22Rv1 (cell line): ENCODE results near the gene SQSTM1.

ENCODE experiments used
- CTCF ChIP-seq: fragments of 450-650 bp; IDR thresholded peaks from 2 replicates; pipeline ENCODE4 v1.5.1; 2017; ENCODE audit warnings: mild to moderate bottlenecking
- ZFX ChIP-seq: fragments of 450-650 bp; IDR thresholded peaks from 2 replicates; pipeline ENCODE4 v1.6.1; 2017; ENCODE audit warnings: antibody characterized with exemption, borderline replicate concordance

- TF ChIP-seq CTCF, result no peak
- TF ChIP-seq ZFX, result no peak
Measured at GRCh38 chr5:179816401-179816795, 4.3 kb upstream of the SQSTM1 start.
